ENCODE results near the gene LNP1.

DNA sequence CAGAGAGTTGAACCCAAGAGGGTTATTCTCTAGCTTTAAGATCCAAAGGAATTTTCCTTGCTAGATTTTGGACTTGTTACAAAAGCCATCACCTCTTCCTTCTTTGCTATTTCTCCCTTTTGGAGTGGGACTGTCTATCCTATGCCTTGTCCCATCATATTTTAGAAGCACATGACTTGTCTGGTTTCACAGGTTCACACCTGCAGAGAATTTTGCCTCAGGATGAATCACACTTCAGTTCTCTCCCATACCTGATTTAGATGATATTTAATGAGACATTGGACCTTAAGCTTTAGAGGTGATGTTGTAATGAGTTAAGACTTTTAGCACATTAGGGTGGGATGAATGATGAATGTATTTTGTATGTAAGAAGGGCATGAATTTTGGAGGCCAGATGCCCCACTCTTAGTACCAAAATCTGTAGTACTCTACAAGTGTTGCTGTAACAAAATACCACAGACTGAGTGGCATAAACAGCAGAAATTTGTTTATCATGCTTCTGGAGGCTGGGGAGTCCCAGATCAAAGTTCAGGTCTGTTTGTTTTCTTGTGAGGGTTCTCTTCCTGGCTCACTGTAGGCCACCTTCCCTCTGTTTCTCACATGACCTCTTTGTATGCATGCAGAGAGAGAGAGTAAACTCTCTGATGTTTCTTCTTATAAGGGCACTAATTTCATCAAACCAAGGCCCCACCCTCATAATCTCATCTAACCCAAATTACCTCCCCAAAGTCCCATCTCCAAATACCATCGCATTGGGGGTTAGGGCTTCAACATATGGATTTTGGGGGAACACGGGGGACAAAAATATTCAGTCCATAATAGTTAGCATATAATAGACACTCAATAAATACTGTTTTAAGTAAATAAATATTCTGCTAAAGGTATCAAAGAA is 10.0 kb downstream of the LNP1 start:
- TF ChIP-seq, protein P1, sequence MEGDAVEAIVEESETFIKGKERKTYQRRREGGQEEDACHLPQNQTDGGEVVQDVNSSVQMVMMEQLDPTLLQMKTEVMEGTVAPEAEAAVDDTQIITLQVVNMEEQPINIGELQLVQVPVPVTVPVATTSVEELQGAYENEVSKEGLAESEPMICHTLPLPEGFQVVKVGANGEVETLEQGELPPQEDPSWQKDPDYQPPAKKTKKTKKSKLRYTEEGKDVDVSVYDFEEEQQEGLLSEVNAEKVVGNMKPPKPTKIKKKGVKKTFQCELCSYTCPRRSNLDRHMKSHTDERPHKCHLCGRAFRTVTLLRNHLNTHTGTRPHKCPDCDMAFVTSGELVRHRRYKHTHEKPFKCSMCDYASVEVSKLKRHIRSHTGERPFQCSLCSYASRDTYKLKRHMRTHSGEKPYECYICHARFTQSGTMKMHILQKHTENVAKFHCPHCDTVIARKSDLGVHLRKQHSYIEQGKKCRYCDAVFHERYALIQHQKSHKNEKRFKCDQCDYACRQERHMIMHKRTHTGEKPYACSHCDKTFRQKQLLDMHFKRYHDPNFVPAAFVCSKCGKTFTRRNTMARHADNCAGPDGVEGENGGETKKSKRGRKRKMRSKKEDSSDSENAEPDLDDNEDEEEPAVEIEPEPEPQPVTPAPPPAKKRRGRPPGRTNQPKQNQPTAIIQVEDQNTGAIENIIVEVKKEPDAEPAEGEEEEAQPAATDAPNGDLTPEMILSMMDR (IDR thresholded peaks at IDR 0.05): no peak
- no peak for TF ChIP-seq POLR2A (IDR thresholded peaks at IDR 0.05)

All from body of pancreas (tissue), 4 donors.